HG03460 (cell line): ENCODE results near the gene SAMMSON.

ENCODE experiments used
- ATAC-seq: cut with Tn5 transposase; IDR thresholded peaks from one replicate; pipeline ENCODE4 v1.9.1; 2021; ENCODE audit not compliant: unreplicated experiment

The SAMMSON gene

DNA sequence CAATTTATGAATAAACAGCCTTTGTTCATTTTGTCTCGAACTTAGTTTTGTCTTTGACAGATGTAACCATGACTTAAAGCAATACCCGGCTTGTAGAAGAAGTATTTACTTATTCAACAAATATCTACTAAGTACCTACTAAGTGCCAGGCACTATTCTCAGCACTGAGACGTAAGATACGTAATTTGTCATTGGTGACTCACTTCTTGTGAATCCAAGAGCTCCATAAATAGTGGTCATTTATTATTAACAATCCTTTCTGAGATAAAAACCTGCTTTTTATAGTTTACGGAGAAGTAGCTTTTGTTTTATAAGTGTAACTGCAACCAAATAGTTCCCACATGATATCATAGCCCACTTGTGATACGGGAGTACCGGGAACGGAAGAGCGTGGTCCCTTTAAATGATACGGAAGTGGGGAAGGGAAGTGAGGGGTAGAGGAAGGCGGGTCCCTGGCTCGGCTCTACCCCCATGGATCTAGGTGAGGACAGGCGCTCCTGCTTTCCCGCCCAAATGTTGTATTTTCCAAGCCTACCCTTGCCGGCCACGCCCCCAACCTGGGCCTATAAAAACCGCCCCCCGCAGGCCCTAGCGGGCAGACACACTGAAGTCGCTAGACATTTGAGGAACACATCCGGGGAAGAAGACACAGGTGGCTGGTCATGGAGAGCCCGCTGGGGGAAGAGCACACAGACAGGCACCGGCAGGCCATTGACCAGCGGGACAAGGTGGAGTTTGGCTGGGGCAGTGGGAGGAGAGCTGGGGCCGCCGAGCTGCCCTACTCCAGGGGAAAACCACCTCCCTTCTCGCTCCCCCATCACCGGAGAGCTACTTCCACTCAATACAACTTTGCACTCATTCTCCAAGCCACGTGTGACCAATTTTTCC lies at the start of gene SAMMSON:
Gene SAMMSON (plus strand): TSS at position 594 of the 888 bp plus-strand sequence.
- ATAC-seq = no peak

DNA sequence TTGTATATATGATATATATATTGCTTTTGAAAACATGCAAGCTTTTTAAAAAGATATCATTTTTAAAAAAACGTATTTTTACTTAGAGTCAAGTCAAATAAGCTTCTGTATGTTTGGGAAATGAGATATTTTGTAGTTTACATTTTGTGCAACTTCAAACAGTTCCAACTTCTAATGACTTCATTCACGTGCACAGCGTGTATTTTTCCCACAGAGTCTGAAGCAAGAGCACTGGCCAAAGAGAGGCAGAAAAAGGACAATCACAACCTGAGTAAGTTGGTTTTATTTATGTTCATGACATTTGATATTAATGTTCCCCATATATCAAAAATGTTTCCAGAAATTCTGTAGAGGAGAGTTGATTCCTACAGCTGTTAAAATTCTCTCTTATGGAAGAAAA lies 47.9 kb upstream of the SAMMSON start:
- no peak for ATAC-seq

DNA sequence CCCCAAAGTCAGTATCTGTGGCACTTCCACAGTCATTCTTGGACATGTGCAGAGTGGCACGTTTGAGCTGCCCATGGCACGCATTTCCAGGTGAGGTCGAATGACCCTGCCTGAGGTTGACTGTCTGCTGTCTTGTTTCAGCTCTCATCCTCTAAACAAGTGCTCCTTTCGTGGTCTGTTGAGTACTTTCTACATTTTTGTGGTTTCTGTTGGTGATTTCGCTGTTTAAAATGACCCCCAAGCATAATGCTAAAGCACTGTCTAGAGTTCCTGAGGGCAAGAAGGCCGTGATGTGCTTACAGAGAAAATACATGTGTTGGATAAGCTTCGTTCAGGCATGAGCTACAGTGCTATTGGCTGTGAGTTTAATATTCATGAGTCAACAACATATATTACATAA lies 40.0 kb upstream of the SAMMSON start:
- no peak for ATAC-seq

DNA sequence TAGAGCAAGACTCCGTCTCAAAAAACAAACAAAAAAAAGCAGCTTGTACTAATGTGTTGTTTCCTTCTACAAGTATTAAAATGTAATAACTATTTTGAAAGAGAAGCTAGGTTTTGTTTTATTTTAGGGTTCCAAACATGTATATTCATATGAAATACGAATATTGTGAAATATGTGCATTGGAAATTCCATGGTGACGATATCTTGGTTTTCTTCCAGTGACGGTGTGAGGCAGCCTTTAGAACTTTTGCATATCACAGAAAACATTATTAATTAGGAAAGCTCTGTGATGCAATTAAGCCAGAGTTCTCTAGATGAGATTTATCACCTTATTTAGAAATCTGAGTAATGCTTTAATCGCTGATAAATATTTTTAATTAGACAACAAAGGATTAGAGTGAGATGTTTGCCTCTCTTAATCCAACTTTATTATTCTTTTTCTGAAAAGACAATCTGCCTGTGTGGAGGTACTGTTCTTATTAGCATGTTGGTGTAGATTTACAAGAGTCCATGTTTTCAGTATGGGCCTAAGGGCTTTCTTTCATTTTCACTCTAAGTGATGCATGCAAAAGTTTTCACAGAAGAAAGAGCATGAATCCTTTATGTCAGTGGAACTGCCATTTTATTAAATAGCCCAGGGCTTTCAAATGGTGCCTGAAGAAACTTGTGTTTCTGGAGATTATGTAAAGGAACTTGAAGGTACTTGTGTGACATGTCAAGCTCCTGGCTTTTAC lies 37.7 kb upstream of the SAMMSON start:
- no peak for ATAC-seq

- no peak for ATAC-seq
Measured at GRCh38 chr3:69963643-69964042, 35.9 kb upstream of the SAMMSON start.

DNA sequence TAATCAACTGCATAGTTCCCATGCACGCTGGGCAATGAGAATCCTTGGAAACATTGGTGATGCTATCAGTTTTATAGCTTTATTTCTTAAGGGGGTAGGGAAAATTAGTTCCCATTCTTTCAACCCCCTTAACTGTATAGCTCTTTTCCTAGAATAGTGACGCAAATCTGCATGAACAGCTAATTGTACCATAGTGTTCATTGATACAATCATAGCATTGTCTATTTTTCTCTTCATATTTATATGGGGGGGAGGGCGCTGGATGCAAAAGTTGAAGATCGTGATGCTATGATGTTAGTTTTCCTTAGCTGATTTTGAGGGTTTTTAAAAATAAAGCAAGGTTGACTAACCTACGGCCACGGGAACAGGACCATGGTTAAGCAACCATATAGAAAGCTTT lies 32.4 kb upstream of the SAMMSON start:
- no peak for ATAC-seq

GRCh38 chr3:69970827-69971226 lies 28.7 kb upstream of the SAMMSON start:
- no peak for ATAC-seq

DNA sequence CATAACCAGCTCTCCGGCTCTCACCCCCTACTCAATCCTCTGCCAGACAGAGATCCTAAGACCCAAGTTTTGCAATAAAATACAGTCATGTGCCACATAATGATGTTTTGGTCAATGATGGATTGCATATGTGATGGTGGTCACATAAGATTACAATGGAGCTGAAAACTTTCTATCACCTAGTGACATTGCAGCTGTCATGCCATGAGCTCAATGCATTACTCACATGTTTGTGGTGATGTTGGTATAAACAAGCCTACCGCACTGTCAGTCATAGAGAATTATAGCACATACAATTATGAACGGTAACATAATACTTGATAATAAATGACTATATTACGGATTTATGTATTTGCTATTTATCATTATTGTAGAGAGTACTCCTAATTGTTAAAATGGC lies 26.9 kb upstream of the SAMMSON start:
- ATAC-seq = no peak

DNA sequence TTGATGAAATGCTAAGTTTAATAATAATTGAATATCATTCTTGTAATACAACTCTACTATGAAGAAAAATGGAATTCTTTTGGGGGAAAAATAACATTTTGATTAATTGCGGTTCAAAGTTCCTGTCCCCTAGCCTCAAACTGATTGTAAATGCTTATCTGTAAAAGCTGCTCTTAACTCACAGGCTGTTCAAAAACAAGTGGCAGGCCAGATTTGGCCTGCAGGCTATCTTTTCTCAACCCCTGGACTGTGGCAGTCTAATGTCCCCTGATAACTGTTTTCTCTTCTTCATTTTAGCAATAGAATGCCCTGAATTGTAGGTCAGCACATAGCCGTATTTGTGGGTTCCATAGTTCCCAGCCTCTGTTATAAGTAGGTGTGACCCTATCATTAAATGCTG lies 23.5 kb upstream of the SAMMSON start:
- no peak for ATAC-seq

DNA sequence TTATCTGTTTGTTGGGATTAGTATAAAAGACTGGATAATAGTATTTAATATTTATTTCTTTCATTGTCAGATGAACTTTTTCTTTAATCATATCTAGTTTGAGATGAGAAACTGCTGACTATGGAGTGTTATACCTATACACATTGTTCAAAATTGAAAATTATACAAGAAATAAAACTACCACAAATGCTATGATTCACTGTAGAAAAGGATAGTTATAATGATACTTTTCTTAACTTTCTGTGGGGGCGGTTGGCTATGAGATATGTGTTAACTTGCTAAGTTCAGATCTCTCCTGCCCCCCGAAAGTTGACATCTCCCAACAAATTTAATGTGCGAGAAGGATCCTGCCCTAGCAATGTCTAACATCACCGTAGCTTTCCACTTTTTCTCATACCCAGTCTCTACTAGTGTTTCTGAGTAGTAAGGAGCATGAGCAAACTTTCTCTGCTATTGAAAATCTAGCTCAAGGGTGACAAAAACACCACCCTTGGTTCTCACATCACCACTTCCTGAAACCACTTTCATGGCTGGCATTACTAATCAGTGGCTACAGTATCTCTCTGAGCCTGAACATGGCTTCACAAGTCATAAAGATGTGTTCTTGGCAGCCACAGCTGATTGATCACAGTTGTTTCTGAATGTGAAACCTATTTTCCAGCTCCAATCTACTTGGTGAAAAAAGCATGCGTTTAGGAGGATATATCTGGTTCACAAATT lies 15.8 kb upstream of the SAMMSON start:
- ATAC-seq = no peak

DNA sequence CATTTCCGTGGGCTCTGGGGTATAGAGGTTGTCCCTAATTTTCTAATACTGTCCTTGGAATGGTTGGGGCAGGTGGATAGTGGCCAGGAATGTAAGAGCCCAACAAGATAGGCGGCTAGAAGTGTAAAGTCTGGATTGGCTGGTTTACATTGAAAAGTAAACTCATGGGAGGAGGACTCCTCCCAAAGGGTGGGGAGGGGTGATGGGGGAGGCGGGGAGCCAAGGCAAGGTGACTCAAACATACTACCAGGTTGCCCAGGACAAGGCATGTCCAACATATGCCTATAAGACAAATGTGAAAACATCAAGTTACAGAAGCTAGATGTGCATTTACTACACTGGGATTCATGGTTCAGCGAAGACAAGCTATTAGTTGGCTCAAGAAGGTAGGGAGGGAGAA lies 14.3 kb upstream of the SAMMSON start:
- ATAC-seq = no peak

DNA sequence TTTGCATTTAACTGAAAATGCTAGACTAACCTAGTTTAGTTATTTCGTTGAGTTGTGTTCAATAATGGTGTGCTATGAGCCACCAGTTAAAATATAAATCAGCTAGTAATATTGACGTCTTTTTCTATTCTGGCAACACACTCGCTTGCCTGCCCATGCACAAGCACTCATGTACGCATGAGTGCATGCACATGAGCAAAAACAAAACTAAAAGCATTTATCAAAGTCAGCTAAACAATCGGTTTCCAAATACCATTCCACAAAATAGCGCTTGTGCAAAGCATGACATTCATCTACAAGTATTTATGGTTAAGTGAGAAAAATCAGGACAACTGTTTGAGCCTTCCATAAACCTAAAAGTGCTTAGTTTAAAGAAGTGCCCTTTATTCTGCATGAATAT lies 13.1 kb upstream of the SAMMSON start:
- ATAC-seq = no peak

GRCh38 chr3:69987833-69988232 lies 11.7 kb upstream of the SAMMSON start:
- ATAC-seq = no peak

GRCh38 chr3:69993757-69994156 lies 5.8 kb upstream of the SAMMSON start:
- ATAC-seq = no peak

DNA sequence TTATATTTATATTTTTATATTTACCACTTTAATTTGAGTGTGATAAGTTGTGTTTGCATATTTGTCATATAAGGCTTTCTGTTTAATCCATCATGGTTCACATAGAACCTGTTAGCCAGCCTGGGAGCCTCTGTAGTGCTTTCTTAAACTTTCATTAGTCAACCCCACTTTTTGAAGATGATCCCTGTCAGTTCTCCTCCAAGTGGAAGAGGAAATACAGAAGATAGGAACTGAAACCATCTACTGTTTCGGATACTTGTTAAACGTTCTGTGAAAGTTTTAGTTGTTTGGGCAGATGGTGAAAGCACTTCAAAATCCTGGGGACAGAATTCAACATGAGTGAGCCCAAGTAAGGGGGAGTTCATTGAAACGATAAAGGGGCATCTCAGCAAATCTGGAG lies 4.6 kb upstream of the SAMMSON start:
- no peak for ATAC-seq

- no peak for ATAC-seq
Measured at GRCh38 chr3:69997631-69998307, 1.8 kb upstream of the SAMMSON start.

GRCh38 chr3:69998759-69999139 lies 784 bp upstream of the SAMMSON start:
- ATAC-seq = no peak

- no peak for ATAC-seq
Measured at GRCh38 chr3:70000028-70000410, 486 bp downstream of the SAMMSON start.

GRCh38 chr3:70000563-70001081 lies 1.1 kb downstream of the SAMMSON start:
- ATAC-seq = no peak

- no peak for ATAC-seq
Measured at GRCh38 chr3:70003119-70003518, 3.6 kb downstream of the SAMMSON start.

DNA sequence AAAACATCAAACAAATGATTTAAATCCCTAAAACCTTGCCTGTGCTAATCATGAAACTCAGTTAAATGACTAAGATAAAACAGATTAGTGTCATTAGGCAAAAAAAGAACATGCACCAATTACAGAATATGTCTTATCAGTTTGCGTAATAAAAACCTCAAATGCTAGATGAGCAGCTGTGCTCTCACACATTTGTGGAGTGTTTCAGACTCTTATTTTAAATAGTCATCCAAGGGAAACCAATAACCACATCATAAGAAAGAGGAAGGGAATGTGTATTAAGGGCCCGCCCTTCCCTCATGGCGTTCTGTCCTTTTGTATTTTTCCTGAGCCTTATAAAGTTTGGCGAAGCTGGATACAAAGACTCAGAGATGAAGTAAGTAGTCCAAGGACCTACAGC lies 6.6 kb downstream of the SAMMSON start:
- ATAC-seq = no peak
